ENCODE results near the gene MROH2A.
"Not testable (repeated sequence)": the region's sequence is repeated elsewhere in the genome, so short reads cannot be mapped to it uniquely, and the experiment has no call there.

The MROH2A gene, protein sequence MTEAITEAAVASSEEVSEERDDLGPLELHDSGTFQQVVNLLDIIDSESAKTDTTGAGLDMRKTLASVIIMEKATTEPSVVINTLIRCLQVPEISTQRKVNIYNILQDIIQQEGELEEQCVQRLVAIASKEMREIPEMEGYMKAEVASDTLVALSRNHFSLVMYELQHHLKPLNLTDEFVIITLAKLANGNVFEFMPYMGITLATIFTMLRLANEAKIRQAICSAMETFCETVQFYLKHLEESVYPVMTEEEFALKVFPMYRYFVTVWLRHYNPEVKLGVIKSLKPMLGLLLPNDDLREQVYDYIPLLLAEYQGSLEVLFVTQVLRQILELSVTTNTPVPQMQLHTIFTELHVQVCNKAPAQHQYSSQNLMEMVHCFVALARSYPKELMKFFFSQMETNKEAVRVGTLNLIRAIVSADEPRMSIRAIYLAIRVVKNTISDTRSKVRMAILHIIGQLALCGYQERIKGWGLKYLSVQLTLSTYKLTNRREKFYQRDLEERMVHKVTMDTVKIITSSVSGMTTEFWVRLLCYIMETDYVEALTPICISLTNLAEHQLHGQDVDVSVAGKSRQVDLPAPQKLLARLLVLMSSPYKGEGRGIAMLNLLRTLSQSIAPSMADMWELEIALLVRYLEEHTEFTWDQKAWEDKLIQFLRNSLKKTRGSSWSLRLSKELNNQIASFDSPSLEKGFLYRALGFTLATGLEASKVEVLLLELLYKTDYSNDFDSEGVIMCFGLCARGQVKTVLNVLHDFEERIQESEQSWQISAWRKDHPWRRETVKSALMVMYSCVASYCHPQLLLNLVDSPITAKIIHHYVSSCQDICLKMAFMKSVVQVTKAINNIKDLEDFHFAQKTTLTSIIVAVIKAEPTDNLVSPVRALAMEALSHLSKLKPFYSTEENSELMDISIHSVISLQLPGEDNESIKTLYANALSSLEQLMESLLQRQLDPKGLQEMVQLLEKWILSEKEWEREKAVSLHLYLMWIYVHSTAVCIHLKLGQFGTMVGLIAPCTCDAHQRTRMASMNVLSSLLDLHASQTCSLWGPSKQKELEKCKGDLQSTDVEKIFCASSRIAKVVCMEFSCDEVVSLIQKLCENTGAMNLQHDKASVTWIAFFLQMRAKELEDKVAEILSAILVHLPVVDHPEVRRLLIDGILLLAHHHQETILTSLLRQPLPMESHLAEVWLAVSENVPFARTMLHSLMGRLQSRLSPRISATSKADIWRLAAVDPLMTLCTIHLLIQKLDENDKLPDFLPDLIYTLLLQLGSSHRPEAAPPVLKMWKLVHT (N-terminal part only)

DNA sequence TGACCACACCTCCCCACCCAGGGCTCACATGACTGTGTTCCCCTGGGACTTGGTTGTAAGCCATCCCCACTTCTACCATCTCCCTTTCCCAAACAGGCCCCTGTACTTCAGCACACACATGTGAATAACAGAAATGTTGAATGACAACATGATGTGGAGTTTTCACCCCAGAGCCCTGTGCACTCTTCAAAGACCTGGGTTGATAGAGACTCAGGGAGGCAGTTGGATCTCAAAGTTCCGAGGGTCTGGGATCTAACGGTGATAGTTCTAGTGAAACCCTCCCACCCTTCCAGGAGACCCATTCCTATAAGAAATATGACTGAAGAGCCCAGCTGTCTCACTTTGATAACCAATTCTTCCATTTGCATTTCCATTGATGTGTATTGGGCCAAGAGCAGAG is at the start of gene MROH2A:
MROH2A (plus strand) TSS at position 301 of the 400 bp plus-strand sequence. CDS start 1,029 bp downstream, outside the sequence.
- no peak for DNase-seq (ENCODE audit: low read depth, low spot score)

DNA sequence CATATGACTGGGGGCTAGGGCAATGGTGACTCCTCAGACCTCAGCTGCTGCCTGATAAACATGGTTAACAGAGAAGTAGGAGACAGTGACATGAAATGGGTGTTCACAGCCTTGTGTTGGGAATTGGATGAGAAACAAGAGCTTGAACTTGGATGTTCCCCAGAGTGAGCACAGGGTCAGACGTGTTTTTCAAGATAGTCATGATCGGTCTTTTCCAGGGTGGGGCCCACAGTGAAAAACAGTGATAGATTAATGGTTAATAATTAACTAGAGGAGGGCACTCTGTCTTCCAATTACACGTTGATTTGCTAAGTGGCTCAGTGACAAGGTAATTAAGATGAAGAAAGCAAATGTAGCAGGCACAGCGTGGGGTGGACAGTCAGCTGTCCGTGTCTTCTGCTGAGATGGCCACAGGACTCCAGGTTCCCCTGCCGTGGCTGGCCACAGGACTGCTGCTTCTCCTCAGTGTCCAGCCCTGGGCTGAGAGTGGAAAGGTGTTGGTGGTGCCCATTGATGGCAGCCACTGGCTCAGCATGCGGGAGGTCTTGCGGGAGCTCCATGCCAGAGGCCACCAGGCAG is 49.3 kb upstream of the MROH2A start, which contains the start of gene UGT1A3:
UGT1A3 (plus strand) TSS at position 320 of the 579 bp plus-strand sequence; CDS start at position 405, 85 bp downstream.
- DNase-seq (ENCODE audit: low read depth, low spot score): no peak

DNA sequence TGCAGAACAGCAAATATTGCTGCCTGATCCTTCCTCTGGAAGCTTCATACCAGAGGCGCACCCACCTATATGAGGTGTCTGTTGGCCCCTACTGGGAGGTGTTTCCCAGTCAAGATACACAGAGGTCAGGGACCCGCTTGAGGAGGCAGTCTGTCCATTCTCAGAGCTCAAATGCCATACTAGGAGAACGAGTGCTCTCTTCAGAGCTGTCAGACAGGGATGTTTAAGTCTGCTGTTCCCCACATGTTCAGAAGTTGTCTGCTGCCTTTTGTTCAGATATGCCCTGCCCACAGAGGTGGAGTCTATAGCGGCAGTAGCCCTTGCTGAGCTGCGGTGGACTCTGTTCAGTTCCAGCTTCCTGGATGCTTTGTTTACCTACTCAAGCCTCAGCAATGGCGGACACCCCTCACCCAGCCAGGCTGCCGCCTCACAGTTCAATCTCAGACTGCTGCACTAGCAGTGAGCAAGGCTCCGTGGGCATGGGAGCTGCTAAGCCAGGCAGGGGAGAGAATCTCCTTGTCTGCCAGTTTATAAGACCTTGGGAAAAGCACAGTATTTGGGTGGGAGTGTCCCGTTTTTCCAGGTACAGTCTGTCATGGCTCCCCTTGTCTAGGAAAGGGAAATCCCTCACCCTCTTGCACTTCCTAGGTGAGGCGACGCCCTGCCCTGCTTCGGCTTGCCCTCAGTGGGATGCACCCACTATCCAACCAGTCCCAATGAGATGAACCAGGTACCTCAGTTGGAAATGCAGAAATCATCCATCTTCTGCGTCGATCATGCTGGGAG is 41.1 kb upstream of the MROH2A start:
- not testable (repeated sequence) for DNase-seq (ENCODE audit: low read depth, low spot score)

DNA sequence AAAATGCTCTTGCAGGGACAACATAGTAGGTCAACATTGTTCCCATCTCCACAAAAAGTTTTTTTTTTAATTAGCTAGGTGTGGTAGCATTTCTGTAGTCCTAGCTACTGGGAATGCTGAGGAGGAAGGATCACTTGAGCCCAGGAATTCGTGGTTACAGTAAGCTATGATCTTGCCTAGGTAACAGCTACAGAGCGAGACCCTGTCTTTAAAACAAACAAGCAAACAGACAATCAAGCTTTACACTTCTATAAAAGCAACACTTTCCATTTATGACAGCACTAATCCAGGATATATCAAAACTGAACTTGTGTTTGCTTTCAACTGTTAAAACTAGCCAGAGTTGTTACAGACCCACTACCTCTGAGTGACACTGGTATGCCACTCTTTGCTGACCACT is 37.3 kb upstream of the MROH2A start:
- DNase-seq (ENCODE audit: low read depth, low spot score): no peak

- DNase-seq (ENCODE audit: low read depth, low spot score): no peak
Observed at GRCh38 chr2:233743464-233744259, 34.5 kb upstream of the MROH2A start.

DNA sequence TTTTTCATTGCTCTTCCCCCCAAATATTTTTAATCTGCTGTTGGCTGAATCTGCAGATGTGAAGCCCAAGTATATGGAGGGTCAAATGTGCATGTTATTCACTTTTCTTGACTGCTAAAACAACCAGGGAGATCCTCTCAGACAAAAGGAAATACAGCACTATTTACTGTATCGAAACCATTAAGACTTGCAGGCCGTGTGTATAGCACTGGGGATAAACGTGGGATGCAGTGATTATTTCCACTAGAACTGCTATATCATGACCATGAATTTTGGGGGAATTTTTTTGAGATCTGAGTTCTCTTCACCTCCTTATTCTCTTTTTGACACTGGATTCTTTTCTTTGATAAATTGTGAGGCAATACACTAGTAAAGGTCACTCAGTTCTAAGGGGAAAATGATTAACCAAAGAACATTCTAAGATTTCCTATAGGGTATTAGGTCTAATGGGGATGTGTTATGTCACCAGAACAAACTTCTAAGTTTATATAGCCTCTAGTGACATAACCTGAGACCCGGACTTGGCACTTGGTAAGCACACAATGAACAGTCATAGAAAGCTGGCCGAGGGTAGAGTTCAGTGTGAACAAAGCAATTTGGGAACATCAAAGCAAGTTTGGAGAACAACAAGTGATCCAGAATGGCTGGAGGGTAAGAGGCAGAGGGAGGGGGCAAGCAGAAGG is 32.9 kb upstream of the MROH2A start:
- DNase-seq (ENCODE audit: low read depth, low spot score): no peak

GRCh38 chr2:233745838-233746237 is 32.3 kb upstream of the MROH2A start:
- DNase-seq (ENCODE audit: low read depth, low spot score): not testable (repeated sequence)

- no peak for DNase-seq (ENCODE audit: low read depth, low spot score)
Observed at GRCh38 chr2:233746475-233747282, 31.5 kb upstream of the MROH2A start.

GRCh38 chr2:233747283-233747544 is 30.9 kb upstream of the MROH2A start:
- DNase-seq (ENCODE audit: low read depth, low spot score): no peak

- not testable (repeated sequence) for DNase-seq (ENCODE audit: low read depth, low spot score)
Observed at GRCh38 chr2:233750689-233751088, 27.4 kb upstream of the MROH2A start.

- not testable (repeated sequence) for DNase-seq (ENCODE audit: low read depth, low spot score)
Observed at GRCh38 chr2:233751212-233752009, 26.7 kb upstream of the MROH2A start.

GRCh38 chr2:233754872-233755611 is 23.1 kb upstream of the MROH2A start:
- DNase-seq (ENCODE audit: low read depth, low spot score): no peak

- DNase-seq (ENCODE audit: low read depth, low spot score): no peak
Observed at GRCh38 chr2:233756429-233757081, 21.6 kb upstream of the MROH2A start.

DNA sequence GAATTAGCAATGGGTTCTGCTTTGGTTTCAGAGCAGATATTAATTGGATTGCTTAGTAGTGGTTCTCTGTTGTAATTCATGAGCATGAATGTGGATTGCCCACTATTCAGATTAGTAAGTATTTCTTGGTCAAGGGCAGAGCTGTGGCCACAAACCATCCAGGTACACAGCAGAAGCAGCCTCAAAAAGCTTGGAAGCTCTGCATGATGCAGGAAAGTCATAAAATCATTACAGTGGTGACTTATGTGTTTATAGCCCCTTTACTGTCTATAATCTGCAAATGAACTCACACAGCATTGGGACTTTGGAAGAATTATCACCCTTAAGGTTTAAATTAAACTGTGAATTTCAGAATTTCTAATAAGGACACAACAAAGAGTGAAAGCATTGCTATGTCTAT is 20.0 kb upstream of the MROH2A start:
- no peak for DNase-seq (ENCODE audit: low read depth, low spot score)

DNA sequence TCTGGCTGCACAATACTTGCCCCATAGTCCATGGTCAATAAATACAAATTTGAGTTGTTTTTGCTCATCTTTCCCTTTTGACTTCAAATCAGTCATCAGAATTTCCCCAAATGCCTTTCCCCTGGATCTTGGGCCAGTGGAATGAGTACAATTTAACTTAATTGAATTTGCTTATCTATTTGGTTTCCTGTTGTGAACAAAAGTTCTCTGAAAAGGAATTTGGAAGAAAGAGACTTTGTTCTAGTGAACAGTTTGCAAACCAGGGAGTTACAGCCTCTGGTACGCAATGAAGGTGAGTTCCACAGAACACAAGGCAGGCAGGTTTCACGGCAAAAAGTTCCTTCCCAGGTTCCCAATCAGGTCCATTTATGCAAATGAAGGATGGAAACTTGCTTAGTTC is 19.3 kb upstream of the MROH2A start:
- DNase-seq (ENCODE audit: low read depth, low spot score): no peak

- no peak for DNase-seq (ENCODE audit: low read depth, low spot score)
Observed at GRCh38 chr2:233760043-233760442, 18.1 kb upstream of the MROH2A start, which contains the start of gene UGT1A1. Gene UGT1A1 (plus strand): TSS chr2:233760270. CDS start chr2:233760288, 18 bp downstream.

Data from brain pericyte (primary cell).